GM12878 (cell line): Measurements from ENCODE around the gene IFT122. TPM values are rescaled to one million over a fixed set of nuclear protein-coding genes. Genes with fewer than 3 reads are reported as not detected.

Experiments
- ATAC-seq: fragments of 200-7000 bp; cut with Tn5 transposase; 3 replicates; pipeline ENCODE4 v1.9.1; 2020; ENCODE audit warnings: mild to moderate bottlenecking, moderate library complexity
- BruUV-seq: library from RNA; stranded (reverse); fragments of 400-500 nt; replicated peaks from 2 replicates; lab custom pipeline; 2021; lab: Mats Ljungman, UMichigan
- CTCF ChIA-PET: fragments of 300-600 bp; sonication (Branson Sonifier 250); formaldehyde crosslinking; extraction: SDS; loops from one replicate; lab custom pipeline; 2021; ENCODE audit warnings: inconsistent platforms; lab: Yijun Ruan, JAX
- POLR2A ChIA-PET: fragments of 350-600 bp; formaldehyde crosslinking; extraction: SDS; loops from one replicate; lab custom pipeline; 2021; ENCODE audit warnings: inconsistent platforms; lab: Charles Lee
- RAD21 ChIA-PET: fragments of 300-600 bp; sonication (Branson Sonifier 250); formaldehyde crosslinking; loops from one replicate; lab custom pipeline; 2023; ENCODE audit warnings: antibody characterized with exemption; ENCODE audit not compliant: unreplicated experiment; lab: Charles Lee
- SMC1A ChIA-PET: fragments of 300-600 bp; sonication (Branson Sonifier 250); formaldehyde crosslinking; loops from one replicate; lab custom pipeline; 2023; ENCODE audit not compliant: unreplicated experiment, uncharacterized antibody; lab: Charles Lee
- DNase-seq: peaks from one replicate; pipeline ENCODE4 v3.0.0-alpha.2; 2011; ENCODE audit warnings: low read depth, low spot score
- FAIRE-seq: peaks from 3 replicates; lab custom pipeline; 2011; peaks lifted over from hg19 to GRCh38; lab: Jason Lieb, UNC
- H2AFZ ChIP-seq: 2 replicates; pipeline ENCODE4 v1.6.0; 2011; ENCODE audit warnings: low read depth, low read length, control low read depth; ENCODE audit not compliant: control insufficient read depth
- H3K27ac ChIP-seq: 2 replicates; pipeline ENCODE4 v1.5.1; 2011; ENCODE audit warnings: control low read depth; ENCODE audit not compliant: control insufficient read depth, insufficient read depth
- H3K27me3 ChIP-seq, 2 experiments: replicated peaks in 1 of 2; 2 replicates each; pipeline versions ENCODE4 v1.6.0 to v1.6.1; 2011; ENCODE audit warnings: low read length in 1 of 2; ENCODE audit not compliant: control insufficient read depth in 2 of 2, insufficient read depth in 2 of 2
- H3K36me3 ChIP-seq, 2 experiments: 2 replicates each; pipeline ENCODE4 v1.5.1; 2011; ENCODE audit warnings: low read length in 1 of 2; ENCODE audit not compliant: control insufficient read depth in 2 of 2, insufficient read depth in 2 of 2
- H3K4me1 ChIP-seq: 2 replicates; pipeline ENCODE4 v1.6.1; 2011; ENCODE audit warnings: mild to moderate bottlenecking, low read length, moderate library complexity, mixed read lengths; ENCODE audit not compliant: control insufficient read depth, insufficient read depth
- H3K4me2 ChIP-seq: 2 replicates; pipeline ENCODE4 v1.6.0; 2011; ENCODE audit warnings: control low read depth; ENCODE audit not compliant: control insufficient read depth, insufficient read depth
- H3K4me3 ChIP-seq: fragments of 200-600 bp; sonication (generic); 2 replicates; pipeline ENCODE4 v1.5.1; 2016
- H3K79me2 ChIP-seq: 2 replicates; pipeline ENCODE4 v1.6.0; 2011; ENCODE audit warnings: low read length; ENCODE audit not compliant: control insufficient read depth, insufficient read depth
- H3K9ac ChIP-seq: 2 replicates; pipeline ENCODE4 v1.8.0; 2011; ENCODE audit warnings: low read length, control low read depth, mixed read lengths; ENCODE audit not compliant: control insufficient read depth, insufficient read depth
- H3K9me3 ChIP-seq: replicated peaks from 3 replicates; pipeline ENCODE4 v1.5.1; 2011; ENCODE audit warnings: mild to moderate bottlenecking, low read length; ENCODE audit not compliant: control insufficient read depth, insufficient read depth
- H4K20me1 ChIP-seq: 2 replicates; pipeline ENCODE4 v1.6.0; 2011; ENCODE audit not compliant: control insufficient read depth, insufficient read depth
- BMI1 ChIP-seq: fragments of 450-650 bp; IDR thresholded peaks from 2 replicates; pipeline ENCODE4 v1.6.1; 2016; ENCODE audit warnings: mild to moderate bottlenecking, moderate library complexity, borderline replicate concordance
- CHD4 ChIP-seq: fragments of 200-600 bp; sonication (generic); IDR thresholded peaks from 2 replicates; pipeline ENCODE4 v1.6.1; 2016; ENCODE audit warnings: mild to moderate bottlenecking
- HDAC6 ChIP-seq: fragments of 200-600 bp; sonication (generic); IDR thresholded peaks from one replicate; pipeline ENCODE4 v1.8.0; 2017; ENCODE audit warnings: antibody characterized with exemption; ENCODE audit not compliant: unreplicated experiment
- JUND ChIP-seq: IDR thresholded peaks from 2 replicates; pipeline ENCODE4 v1.6.1; 2012; ENCODE audit warnings: low read depth, mild to moderate bottlenecking, low read length, improper control_type of control experiment, moderate library complexity
- KLF5 ChIP-seq: fragments of 450-650 bp; IDR thresholded peaks from 2 replicates; pipeline ENCODE4 v1.6.1; 2014; ENCODE audit warnings: mild to moderate bottlenecking; ENCODE audit not compliant: partially characterized antibody
- ZNF207 ChIP-seq: fragments of 450-650 bp; IDR thresholded peaks from 2 replicates; pipeline ENCODE4 v1.6.1; 2014; ENCODE audit warnings: antibody characterized with exemption, mild to moderate bottlenecking, borderline replicate concordance
- WGBS: methylation state at CpG from one replicate; pipeline ENCODE4 v1.1.6; 2016; ENCODE audit warnings: low lambda C conversion rate; ENCODE audit not compliant: insufficient replicate concordance, insufficient coverage; ENCODE audit errors: missing lambda C conversion rate; 5-methylcytosine and 5-hydroxymethylcytosine counted together
- in situ Hi-C: fragments of 300-500 bp; cut with MboI; formaldehyde crosslinking; loops from 9 replicates; pipeline ENCODE4 v1.14.3; 2018; ENCODE audit warnings: mixed read lengths
- intact Hi-C: fragments of 100-400 bp; cut with micrococcal nuclease; formaldehyde crosslinking; loops from one replicate; pipeline ENCODE4 v1.14.2; 2022; ENCODE audit not compliant: unreplicated experiment
- polyA plus RNA-seq, 11 experiments: library from polyadenylated mRNA; depleted of rRNA in 4 of 11; unstranded in 6 of 11; stranded (reverse) in 5 of 11; fragments of >200 nt; fragmentation: Nextera tagmentation in 4 of 11; fragmentation: Illumina TruSeq in 1 of 11; extraction: Ambion mirVana in 4 of 11; extraction: Trizol in 1 of 11; gene quantifications; 1 replicate in 1 of 11; 2 replicates in 10 of 11; pipeline versions ENCODE4 v1.2.1 to v1.2.3, GENCODE V29; 2011 to 2016; ENCODE audit warnings: inconsistent platforms in 2 of 11, missing spikeins in 2 of 11, low read depth in 1 of 11
- total RNA-seq, 4 experiments: library from RNA; depleted of rRNA in 3 of 4; stranded (reverse); fragments of >200 nt in 3 of 4; fragmentation: Illumina TruSeq in 1 of 4; extraction: Trizol in 1 of 4; gene quantifications; 2 replicates each; pipeline versions ENCODE4 v1.2.1 to v1.2.3, GENCODE V29; 2013 to 2021
- TF ChIP-seq, protein P1 (sequence below): fragments of 450-650 bp; IDR thresholded peaks from 2 replicates; pipeline ENCODE4 v1.6.1; 2018; ENCODE audit warnings: mild to moderate bottlenecking, low read depth, moderate library complexity; ENCODE audit not compliant: partially characterized antibody
- TF ChIP-seq, protein P2 (sequence below): IDR thresholded peaks from 2 replicates; pipeline ENCODE4 v1.6.1; 2012; ENCODE audit warnings: low read length, inconsistent platforms
- TF ChIP-seq, protein P3 (sequence below): fragments of 450-650 bp; IDR thresholded peaks from 2 replicates; pipeline ENCODE4 v1.6.1; 2016; ENCODE audit warnings: mild to moderate bottlenecking
- TF ChIP-seq, protein P4 (sequence below): IDR thresholded peaks from 2 replicates; pipeline ENCODE4 v1.6.1; 2012; ENCODE audit warnings: mild to moderate bottlenecking, low read depth, low read length

The IFT122 gene
- total and polyA plus RNA-seq, 10 of the 15 experiments (the other 5 are each of a cell fraction or from before 2014, with no cell fraction given) = 1.8 to 19.2 (median 8.4) TPM

DNA sequence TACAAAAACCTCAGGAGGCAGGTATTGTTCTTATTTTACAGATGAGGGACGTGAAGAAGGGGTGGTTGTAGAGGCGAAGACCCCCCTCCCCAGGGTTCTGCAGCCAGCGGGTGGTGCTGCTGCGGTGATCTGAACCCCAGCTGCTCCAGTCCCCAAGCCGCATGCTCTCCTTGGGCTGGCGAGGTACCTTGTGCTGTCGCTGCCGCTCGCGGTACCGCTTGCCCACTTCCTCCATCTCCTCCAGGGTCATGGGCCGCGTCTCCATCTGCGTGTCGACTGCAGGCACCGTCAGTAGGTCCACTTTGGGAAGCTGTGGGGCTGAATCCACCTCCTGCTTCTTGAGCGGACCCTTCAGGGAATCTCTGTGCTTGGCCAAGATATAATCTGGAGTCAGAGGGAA lies 29.1 kb upstream of the IFT122 start:
- intact Hi-C loops (no loop called here), in situ Hi-C loops (no loop called here)
- no peak overlapping the region for H3K4me2 ChIP-seq
- FAIRE-seq = no peak
- H2AFZ ChIP-seq = no peak overlapping the region
- WGBS = 80% methylated on average over 17 of the region's 17 CpGs
- SMC1A ChIA-PET = interaction anchor here (4.4 to 19.4 kb wide), 2 partner anchors 7 to 26 kb away, joined by 34 to 275 read pairs; partner anchors contain the start of genes IFT122 and MBD4
- no peak for ATAC-seq
- RAD21 ChIA-PET = interaction anchor here (1.0 kb wide), 1 partner anchor 41 kb away, joined by 4 read pairs; no protein-coding TSS in a partner anchor
- BruUV-seq = no TSS peak
- CTCF ChIA-PET = interaction anchor here (4.7 to 7.5 kb wide), 2 partner anchors 10 to 24 kb away, joined by 24 to 84 read pairs; no protein-coding TSS in a partner anchor
- H3K27me3 ChIP-seq = no peaks in the 10 kb centered on the region; a peak in 1 of 4 replicates
- H3K27ac ChIP-seq = no peak overlapping the region
- no peaks in the 10 kb centered on the region for H3K79me2 ChIP-seq
- H3K4me3 ChIP-seq = no peak overlapping the region
- H3K9me3 ChIP-seq = no peaks in the 10 kb centered on the region
- no peaks in the 10 kb centered on the region for H4K20me1 ChIP-seq
- H3K4me1 ChIP-seq = peaks cover 6% of the 10 kb centered on the region
- H3K9ac ChIP-seq = no peak overlapping the region
- no peak for DNase-seq
- no peaks in the 10 kb centered on the region for H3K36me3 ChIP-seq
- POLR2A ChIA-PET = interaction anchor here (1.3 to 1.8 kb wide), 2 partner anchors 15 to 24 kb away, joined by 4 to 6 read pairs; no protein-coding TSS in a partner anchor
- TF ChIP-seq, protein P1, sequence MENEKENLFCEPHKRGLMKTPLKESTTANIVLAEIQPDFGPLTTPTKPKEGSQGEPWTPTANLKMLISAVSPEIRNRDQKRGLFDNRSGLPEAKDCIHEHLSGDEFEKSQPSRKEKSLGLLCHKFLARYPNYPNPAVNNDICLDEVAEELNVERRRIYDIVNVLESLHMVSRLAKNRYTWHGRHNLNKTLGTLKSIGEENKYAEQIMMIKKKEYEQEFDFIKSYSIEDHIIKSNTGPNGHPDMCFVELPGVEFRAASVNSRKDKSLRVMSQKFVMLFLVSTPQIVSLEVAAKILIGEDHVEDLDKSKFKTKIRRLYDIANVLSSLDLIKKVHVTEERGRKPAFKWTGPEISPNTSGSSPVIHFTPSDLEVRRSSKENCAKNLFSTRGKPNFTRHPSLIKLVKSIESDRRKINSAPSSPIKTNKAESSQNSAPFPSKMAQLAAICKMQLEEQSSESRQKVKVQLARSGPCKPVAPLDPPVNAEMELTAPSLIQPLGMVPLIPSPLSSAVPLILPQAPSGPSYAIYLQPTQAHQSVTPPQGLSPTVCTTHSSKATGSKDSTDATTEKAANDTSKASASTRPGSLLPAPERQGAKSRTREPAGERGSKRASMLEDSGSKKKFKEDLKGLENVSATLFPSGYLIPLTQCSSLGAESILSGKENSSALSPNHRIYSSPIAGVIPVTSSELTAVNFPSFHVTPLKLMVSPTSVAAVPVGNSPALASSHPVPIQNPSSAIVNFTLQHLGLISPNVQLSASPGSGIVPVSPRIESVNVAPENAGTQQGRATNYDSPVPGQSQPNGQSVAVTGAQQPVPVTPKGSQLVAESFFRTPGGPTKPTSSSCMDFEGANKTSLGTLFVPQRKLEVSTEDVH = no peak
- TF ChIP-seq, protein P2, sequence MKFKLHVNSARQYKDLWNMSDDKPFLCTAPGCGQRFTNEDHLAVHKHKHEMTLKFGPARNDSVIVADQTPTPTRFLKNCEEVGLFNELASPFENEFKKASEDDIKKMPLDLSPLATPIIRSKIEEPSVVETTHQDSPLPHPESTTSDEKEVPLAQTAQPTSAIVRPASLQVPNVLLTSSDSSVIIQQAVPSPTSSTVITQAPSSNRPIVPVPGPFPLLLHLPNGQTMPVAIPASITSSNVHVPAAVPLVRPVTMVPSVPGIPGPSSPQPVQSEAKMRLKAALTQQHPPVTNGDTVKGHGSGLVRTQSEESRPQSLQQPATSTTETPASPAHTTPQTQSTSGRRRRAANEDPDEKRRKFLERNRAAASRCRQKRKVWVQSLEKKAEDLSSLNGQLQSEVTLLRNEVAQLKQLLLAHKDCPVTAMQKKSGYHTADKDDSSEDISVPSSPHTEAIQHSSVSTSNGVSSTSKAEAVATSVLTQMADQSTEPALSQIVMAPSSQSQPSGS = no peak
- TF ChIP-seq JUND (no peak), ZNF207 (no peak), BMI1 (no peak), HDAC6 (no peak), CHD4 (no peak), KLF5 (no peak)
- TF ChIP-seq, protein P3, sequence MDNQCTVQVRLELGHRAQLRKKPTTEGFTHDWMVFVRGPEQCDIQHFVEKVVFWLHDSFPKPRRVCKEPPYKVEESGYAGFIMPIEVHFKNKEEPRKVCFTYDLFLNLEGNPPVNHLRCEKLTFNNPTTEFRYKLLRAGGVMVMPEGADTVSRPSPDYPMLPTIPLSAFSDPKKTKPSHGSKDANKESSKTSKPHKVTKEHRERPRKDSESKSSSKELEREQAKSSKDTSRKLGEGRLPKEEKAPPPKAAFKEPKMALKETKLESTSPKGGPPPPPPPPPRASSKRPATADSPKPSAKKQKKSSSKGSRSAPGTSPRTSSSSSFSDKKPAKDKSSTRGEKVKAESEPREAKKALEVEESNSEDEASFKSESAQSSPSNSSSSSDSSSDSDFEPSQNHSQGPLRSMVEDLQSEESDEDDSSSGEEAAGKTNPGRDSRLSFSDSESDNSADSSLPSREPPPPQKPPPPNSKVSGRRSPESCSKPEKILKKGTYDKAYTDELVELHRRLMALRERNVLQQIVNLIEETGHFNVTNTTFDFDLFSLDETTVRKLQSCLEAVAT = no peak
- TF ChIP-seq, protein P4, sequence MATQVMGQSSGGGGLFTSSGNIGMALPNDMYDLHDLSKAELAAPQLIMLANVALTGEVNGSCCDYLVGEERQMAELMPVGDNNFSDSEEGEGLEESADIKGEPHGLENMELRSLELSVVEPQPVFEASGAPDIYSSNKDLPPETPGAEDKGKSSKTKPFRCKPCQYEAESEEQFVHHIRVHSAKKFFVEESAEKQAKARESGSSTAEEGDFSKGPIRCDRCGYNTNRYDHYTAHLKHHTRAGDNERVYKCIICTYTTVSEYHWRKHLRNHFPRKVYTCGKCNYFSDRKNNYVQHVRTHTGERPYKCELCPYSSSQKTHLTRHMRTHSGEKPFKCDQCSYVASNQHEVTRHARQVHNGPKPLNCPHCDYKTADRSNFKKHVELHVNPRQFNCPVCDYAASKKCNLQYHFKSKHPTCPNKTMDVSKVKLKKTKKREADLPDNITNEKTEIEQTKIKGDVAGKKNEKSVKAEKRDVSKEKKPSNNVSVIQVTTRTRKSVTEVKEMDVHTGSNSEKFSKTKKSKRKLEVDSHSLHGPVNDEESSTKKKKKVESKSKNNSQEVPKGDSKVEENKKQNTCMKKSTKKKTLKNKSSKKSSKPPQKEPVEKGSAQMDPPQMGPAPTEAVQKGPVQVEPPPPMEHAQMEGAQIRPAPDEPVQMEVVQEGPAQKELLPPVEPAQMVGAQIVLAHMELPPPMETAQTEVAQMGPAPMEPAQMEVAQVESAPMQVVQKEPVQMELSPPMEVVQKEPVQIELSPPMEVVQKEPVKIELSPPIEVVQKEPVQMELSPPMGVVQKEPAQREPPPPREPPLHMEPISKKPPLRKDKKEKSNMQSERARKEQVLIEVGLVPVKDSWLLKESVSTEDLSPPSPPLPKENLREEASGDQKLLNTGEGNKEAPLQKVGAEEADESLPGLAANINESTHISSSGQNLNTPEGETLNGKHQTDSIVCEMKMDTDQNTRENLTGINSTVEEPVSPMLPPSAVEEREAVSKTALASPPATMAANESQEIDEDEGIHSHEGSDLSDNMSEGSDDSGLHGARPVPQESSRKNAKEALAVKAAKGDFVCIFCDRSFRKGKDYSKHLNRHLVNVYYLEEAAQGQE = no peak
